ENCODE results near the gene LY86.

LY86 gene

DNA sequence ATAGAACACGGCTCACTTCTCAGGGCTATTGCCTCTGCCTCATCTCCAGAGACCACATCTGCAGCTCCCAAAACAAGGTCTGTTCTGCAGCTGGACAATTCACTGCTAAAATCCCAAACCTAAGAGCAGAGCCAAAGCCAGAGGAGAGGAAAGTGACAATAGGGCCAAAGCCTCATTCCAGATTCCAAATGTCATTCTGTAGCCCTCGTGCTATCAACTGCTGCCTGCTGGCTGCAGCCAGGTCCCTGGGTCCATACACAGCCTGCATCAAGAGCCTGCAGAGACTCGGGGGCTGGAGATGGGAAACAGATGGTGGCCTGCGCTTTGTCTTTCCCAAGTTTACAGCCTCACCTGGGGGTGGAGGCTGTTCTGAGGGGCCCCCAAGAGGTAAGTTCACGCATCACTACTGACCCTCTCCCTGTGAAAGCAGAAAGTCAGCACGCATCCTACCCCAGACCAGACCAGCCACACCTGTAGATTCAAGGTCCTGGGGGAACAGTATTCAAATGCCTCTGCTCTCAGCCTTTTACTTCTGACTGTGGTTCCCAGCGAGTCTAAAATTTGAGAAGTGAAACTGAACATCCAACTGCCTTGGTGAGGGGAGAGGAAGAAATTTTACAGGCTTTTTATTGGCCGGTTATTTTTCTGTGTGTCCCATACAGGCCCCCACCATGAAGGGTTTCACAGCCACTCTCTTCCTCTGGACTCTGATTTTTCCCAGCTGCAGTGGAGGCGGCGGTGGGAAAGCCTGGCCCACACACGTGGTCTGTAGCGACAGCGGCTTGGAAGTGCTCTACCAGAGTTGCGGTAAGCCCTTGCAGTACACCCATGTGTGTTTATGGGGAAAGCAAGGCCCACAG is at the start of gene LY86:
Gene LY86 (plus strand): TSS at position 657 of the 860 bp plus-strand sequence. CDS start 15 bp downstream, at position 672.
- peak; percentile 77 for DNase-seq (ENCODE audit: low spot score)

DNA sequence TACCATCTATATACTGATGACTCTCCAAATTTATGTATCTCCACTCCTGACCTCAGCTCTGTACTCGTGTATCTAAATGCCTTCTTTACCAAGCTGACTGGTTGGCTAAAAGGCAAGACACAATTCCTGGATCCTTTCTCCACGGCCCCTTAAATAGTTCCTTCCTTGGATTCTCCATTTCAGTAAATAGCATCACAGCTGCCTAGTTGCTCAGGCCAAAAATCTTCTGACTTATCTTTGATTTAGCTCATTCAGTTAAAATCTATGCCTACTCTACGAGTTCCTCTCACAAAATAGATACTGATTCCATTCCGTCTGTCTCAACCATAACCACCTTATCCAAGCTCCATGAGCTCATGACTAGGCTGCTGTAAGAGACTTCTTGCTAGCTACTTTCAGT is 49.5 kb upstream of the LY86 start:
- DNase-seq (ENCODE audit: low spot score): no peak

DNA sequence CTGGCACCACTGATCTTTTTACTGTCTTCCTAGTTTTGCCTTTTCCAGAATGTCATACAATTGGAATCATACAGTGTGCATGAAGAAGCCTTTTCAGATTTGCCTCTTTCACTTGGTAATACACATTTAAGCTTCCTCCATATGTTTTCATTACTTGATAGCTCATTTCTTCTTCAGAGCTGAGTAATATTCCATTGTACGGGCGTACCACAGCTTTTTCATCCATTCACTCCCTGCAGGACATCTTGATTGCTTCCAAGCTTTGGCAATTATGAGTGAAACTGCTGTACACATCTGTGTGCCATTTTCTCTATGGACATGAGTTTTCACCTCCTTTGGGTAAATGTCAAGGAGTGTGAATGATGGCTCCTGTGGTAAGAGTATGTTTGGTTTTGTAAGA is 46.2 kb upstream of the LY86 start:
- no peak for DNase-seq (ENCODE audit: low spot score)

DNA sequence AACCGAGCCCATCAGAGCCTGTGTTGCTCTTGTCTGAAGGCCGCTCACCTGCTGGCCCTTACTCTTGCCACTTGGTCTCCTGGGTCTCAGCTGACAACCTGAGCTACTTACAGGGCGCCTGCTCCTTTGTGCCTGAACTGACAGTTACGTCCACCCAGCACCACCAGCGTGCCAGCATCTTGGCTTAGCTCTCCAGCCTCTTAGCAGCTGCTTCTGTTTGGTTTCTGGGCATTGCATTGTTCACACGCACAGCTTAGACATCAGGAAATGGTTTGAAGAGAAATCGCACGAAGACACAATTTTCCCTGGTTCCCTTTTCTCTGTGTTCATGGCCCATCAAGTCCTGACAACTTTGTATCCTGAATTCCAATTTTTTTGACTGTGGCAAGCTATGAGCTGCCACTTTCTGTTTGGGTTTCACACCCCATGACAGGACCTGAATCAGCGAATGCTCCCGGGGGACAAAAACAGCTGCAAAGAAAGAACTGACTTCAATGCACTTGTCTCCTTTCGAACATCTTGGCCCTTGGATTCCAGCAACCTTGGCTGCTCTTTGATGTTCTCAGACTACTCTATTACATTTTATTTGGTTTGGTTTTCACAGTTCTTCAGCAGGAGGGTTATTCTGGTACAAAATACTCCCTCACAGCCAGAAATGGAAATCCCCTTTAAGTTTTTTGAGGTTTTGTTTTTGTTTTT is 45.2 kb upstream of the LY86 start:
- no peak for DNase-seq (ENCODE audit: low spot score)

DNA sequence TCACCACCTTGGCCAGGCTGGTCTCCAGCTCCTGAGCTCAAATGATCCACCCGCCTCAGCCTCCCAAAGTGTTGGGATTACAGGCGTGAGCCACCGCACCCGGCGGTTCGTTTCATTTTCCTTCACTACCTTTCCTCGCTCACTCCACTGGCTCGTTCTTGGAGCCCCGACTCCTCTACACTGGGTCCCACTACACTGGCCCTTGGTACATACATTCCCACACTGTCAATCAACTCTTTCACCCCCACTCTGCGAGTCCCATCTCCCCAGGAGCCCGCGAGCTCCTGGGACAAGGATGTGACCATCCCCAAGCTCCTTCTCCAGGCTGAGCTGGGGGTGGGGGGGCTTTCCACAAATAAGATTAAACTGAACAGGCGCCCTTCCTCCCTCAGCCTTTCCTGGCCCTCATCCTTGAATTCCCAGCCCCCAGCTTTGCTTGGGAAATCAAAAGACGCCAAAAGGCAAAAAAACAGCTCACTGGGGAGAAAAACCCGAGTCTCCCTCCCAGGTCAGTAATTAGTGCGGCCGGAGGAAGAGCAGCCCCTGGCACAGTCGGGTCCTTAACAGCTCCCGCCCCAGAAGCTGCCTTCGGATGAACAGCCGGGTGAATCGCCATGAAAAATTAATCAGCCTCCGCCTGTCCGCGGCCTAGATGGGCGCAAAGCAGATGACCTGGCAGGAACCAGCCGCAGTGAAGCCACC is 42.8 kb upstream of the LY86 start:
- no peak for DNase-seq (ENCODE audit: low spot score)

DNA sequence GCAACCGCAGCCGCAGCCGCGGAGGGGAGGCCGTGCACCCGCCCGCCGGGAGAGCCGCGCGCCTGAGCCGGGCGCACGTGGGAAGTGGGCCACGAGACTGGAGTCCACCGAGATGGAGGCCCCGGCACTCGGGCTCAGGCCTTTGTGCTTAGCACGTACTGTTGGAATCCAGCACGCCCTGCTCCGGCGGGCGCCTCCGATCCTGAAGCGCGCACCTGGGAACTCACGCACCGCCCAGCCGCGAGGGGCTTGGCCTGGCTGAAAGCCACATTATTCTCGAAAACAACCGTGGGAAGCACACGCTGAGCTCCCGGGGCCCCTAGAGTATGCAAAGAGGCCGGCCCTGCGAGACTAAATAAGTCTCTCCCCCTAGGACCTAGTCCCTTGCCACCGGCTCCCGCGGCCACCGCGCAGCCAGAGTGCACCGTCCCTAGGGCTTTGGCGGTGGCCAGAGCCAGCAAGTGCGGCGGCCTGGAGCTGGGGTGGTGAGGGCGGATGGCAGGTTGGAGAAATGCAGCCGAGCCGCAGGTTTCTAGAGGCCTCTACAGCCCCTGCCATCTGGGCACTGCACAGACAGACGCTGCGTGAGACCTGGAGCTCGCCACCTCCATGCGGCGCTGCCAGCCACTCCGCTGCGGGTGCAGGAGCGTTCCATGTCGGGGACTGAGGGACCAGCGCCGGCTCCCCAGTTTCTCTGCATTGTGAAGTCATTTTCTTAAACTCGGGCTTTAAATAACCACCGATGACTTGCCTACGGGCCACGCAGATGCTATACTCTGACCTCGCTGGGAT is 42.0 kb upstream of the LY86 start:
- peak; percentile 36 for DNase-seq (ENCODE audit: low spot score)

DNA sequence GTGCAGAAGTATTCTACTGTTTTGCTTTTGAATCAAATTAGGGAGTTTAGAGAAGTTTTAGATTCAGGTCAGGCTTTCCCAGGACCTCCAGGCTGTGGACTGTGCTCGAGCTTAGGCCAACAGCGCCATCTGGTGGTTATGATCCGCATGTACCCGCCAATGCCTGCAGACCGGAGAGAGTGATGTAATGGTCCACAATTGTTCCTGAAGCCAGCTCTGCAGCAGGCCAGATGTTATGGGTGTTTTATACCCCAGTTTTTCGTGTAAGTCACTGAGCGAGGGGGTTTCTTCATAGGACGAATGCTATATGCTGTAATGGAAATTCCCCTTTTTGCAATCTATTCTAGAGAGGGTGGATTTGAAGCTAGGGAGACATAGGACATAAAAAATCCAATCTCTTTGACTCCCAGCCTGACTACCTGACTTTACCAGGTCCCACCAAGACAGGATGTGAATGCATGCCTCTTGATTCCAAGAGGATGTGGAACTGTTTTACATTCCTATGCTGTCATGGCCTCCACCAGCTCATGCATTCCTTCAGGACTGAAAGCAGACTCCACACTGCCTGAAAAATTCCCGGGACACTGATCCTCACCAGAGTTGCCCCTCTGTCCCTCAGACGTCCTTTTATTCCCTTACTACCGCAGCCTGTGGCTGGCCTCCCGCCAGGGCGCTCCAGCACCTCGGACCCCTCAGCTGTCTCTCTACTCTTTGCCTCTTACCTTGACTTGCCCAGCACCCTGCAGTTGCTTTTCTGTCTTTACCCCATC is 41.2 kb upstream of the LY86 start:
- DNase-seq (ENCODE audit: low spot score): peak; percentile 84

DNA sequence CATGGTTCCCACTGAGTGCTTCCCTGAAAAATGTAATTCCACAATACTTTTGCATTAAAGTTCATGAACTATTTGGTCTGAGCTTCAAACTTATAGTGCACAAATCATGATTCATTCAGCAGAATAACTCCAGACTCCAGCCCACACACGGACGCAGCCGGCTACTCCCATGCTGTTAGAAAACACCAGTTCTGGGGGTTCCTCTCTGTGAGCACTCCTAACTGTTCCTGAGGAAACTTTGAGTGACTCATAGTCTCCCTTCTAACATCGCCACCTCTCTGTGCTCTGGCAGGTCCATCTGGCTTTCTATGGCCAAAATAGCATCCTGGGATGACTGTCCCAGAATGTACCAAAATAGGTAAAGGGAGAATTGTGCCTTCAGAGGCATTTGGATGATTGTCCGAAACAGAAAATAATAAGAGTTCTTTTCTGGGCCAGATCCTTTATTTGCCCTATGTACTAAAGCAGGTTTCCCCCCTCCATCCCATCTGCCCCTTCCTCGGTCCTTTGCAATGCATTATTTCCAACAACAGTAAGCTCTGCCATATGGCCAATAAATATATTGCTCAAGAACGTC is 32.3 kb upstream of the LY86 start:
- no peak for DNase-seq (ENCODE audit: low spot score)

DNA sequence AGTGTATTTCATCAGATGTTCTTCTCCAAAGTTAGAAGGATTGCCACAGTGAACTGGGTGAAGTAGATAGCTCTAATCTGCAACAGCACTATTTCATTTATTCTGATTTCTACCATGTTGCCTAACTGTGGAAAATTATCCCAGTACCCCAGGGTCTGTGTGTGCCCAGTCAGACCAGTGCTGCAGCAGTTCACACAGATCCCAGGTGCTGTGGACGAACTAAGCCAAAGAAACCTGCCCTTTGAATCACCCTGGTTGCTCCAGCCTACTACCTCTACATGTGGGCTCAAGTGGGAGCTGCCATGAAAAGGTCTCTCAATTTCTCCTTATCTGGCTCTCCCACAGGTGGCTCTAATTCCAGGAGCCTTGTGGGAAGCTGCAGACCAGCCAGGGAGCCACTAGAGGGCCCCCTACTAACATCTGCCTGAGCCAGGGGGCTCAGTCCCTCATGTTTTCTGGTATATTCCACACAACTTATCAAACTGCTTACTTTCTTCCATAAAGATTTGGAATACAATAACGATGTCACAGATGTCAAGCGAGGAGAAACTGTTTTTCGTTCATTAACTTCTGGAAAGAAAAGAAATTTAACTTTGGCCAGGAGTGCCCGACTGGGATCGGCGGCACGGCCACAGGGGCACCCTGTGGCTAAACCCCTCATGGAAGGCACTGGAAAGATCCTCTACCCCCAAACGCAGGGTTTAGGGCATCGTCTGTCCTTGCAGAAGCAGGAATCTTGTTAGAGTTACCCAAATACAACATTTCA is 31.6 kb upstream of the LY86 start:
- peak; percentile 69 for DNase-seq (ENCODE audit: low spot score)

DNA sequence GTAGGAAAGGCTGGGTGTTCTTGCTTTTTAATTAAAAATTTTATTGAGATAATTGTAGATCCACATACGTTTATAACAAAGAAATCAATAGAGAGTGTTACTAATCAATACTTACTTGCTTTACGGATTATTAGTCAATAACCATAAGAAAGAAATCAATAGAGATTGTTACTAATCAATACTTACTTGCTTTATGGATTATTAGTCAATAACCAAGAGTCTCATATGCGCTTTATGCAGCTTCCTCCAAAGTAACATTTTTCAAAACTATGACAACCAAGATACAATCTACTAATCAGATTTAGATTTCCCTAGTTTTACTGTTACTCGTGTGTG is 31.0 kb upstream of the LY86 start:
- DNase-seq (ENCODE audit: low spot score): no peak

DNA sequence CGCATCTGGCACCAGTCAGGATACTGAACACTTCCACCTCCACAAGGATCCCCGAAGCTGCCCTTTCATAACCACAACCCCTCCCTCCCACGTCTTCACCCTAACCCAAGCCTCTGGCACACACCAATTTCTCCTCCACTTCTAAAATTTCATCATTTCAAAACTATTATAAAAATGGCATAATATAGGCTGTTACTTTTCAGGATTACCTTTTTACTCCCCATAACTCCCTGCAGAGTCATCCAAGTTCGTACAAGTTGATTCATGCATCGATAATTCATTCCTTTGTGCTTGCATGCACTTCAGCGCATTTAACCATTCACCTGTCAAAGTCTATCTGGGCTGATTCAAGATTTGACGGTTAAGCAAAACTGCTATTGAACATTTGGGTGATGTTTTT is 30.6 kb upstream of the LY86 start:
- DNase-seq (ENCODE audit: low spot score): no peak

DNA sequence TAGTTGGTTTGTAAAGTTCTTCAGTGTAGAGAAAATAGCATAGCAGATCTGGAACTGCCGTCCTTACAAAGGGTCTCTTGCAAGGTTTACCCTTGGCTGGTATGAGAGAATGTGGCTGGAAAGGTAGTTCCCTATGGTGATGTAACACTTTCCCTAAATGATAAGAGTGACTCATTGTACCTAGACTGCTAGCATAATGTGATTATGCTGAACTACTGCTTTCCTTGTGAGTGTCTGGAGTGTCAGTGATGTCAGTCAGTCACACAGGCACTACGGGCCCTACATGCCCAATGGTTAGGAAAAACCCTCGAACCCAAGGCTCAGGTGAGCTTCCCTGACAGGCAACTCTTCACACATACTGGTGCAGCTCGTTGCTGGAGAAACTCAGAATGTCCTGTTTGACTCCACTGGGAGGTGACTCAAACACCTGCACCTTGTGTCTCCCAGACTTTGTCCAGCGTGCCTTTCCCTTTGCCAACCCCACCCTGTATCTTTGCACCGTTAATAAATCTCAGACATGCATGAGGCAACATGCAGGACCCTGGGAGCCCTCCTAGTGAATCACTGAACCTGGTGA is 28.4 kb upstream of the LY86 start:
- DNase-seq (ENCODE audit: low spot score): no peak

DNA sequence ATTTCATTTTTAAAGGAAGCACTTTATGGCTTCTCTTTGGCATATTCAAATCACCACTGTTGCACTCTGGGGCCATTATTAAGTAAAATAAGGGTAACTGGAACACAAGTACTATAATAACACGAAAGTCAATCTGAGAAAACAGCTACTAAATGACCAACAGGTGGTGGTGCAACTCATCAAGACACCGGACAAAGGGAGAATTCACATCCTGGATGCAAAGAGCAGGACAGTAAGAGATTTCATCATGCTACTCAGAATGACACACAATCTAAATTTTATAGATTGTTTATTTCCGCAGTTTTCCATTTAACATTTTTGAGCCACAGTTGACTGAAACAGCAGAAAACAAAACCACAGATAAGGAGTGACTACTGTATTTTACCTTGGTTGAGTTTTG is 27.6 kb upstream of the LY86 start:
- DNase-seq (ENCODE audit: low spot score): no peak

DNA sequence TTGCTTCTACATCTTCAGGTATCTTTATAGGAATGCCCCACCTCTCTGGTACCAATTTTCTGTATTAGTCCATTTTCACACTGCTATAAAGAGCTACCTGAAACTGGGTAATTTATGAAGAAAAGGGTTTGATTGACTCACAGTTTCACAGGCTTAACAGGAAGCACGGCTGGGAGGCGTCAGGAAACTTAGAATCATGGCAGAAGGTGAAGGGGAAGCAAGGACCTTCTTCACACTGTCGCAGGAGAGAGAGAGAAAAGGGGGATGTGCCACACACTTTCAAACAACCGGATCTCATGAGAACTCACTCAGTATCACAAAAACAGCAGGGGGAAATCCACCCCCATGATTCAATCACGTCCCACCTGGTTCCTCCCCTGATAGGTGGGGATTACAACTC is 24.4 kb upstream of the LY86 start:
- DNase-seq (ENCODE audit: low spot score): no peak

DNA sequence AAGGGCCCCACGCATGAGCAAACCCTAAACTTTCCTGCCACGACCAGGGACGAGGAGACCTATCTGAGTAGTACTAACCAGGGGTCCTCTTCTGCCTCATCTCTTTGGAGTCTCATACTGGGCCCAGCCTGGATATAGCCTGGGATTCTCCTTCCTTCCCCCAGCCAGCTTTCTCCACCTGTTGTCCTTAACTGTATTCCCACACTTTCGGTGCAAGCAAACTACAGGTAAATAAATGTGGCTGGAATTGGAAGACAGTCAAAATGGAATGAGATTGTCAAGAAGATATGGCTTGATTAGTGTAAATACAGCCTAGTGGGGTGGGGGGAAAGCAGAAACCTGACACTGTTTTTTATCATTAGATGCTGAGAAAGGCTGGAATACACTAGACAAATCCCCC is 23.5 kb upstream of the LY86 start:
- no peak for DNase-seq (ENCODE audit: low spot score)

DNA sequence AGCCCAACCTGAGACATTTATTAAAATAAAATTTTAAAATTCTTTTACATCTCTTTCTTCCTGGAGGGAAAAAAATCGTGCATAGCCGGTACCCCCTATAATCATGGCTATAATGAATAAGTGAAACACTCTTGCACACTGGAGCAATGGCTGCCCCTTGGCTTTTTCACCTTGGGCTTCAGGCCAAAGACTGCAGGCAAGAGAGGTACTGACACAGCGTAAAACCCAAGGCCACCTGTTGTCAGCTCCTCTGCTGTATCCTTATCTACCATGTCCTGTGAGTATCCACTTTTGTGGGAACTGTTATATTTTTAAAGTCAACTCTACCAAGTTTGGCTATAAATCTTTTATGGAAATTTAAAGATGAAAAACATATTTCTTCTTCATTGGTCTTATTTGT is 23.0 kb upstream of the LY86 start:
- no peak for DNase-seq (ENCODE audit: low spot score)

DNA sequence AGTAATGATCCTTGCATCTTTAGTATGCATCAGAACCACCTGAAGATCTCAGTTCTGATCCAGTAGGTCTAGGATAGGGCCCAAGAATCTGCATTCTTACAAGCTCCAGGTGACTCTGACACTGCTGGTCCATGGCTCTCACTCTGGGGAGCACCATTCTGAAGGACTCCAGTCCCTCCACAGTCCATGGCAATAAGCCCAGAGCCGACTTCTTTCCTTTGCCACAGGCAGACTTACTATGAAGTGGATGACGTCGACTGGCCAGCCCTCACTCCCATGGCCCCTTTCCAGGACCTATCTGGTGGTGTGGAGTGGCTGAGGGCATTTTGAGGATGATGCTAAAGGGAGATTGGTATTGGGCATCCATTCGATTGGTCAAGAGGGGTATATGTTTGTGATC is 21.8 kb upstream of the LY86 start:
- no peak for DNase-seq (ENCODE audit: low spot score)

DNA sequence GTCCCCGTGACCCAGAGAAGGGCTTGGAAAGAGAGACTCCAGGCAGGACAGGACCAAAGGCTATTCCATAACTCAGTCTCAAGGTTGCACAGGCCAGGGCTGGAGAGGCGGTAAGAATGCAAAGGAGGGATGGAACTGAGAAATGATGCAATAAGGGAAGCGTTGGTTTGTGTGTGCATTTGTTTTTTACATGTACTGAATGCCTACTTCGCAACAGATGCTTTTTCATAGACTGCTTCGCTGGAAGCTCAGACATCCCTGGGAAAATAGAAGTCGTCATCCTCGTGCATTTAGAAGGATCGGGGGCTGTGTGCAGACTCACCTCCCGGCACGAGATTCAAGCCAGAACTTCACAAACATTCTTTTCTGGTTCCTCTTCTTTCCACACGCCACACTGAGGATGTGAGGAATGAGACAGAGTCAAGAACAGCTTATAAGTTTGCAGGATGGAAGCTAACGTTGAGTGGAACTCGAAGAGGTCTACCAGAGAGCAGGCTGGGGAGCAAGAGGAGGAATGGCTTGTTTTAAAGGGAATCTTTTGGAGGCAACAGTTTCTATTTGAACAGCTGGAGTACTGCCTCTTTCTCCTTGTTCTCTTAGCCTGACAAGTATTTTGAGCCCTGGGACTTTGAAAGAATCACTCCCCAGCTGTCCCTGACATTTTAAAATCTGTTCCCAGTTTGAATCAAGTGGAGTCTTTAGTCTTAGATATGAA is 19.3 kb upstream of the LY86 start:
- no peak for DNase-seq (ENCODE audit: low spot score)

DNA sequence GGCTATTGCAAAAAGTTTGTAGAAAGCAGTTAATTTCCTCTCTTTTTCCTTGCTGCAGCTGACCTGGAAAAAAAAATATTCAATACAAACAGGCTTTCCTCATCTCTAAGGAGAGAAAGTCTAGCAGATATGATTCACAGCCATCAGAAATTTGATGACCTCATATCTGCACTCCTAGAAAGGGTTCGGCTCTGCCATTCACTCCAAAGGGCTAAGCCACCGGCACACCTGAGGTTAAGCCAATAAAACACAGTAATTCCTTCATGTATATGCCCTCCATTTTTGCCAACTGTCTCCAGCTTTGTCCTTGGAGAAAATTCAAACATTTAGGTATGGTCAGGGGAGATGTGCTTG is 18.7 kb upstream of the LY86 start:
- DNase-seq (ENCODE audit: low spot score): no peak
